Measurements from ENCODE around the gene LRRC15. TPM values are rescaled to one million over a fixed set of nuclear protein-coding genes. Genes with fewer than 3 reads are reported as not detected.

The LRRC15 gene
- total and polyA plus RNA-seq, 2 experiments from 2014 or later, result not detected

DNA sequence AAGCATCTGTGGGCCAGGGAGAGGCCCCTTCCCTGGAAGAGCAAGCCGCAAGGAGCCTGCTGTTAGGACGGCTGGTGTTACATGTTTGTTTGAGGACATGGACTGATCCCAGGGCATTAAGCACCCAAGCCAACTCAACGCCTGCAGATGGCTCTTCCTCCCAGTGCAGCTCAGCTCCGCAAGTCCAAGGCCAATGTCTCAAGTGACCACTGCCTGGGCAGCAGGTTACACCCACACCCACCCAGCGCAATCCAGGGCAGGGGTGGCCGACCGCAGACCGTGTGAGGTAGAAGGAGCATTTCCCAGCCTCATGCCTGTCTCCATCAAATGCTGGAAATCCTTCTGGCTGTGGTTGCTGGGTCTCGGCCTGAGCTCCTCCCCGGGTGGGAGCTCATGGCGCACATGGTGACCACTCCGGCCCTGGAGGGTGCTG, 15.0 kb upstream of the LRRC15 start:
- no peaks in the 10 kb centered on the region for H3K79me2 ChIP-seq
- WGBS (ENCODE audit: low lambda C conversion rate, missing lambda C conversion rate), result 88% methylated on average over 12 of the region's 12 CpGs
- H4K20me1 ChIP-seq (ENCODE audit: insufficient read depth, poor library complexity, severe bottlenecking), result no peaks in the 10 kb centered on the region
- no peaks in the 10 kb centered on the region for H3K9me2 ChIP-seq (replicated peaks; ENCODE audit: insufficient read depth)
- H2AFZ ChIP-seq, result no peak overlapping the region
- no peak for DNase-seq (ENCODE audit: low spot score)
- H3K4me1 ChIP-seq (ENCODE audit: insufficient read depth), result no peaks in the 10 kb centered on the region
- no peaks in the 10 kb centered on the region for H3K36me3 ChIP-seq (replicated peaks; ENCODE audit: insufficient read depth, low read depth)
- TF ChIP-seq EZH2phosphoT487 (IDR thresholded peaks at IDR 0.05; ENCODE audit: low read depth, severe bottlenecking, unreplicated experiment) (no peak), CTCF (IDR thresholded peaks at IDR 0.05; ENCODE audit: poor library complexity) (no peak), EZH2 (IDR thresholded peaks at IDR 0.05; ENCODE audit: borderline replicate concordance) (no peak)
- H3K4me3 ChIP-seq, result no peak overlapping the region
- H3K27me3 ChIP-seq, result no peaks in the 10 kb centered on the region
- no peaks in the 10 kb centered on the region for H3K9me3 ChIP-seq (ENCODE audit: low read depth)
- H3K27ac ChIP-seq, result no peak overlapping the region
- no peak overlapping the region for H3K4me2 ChIP-seq

DNA sequence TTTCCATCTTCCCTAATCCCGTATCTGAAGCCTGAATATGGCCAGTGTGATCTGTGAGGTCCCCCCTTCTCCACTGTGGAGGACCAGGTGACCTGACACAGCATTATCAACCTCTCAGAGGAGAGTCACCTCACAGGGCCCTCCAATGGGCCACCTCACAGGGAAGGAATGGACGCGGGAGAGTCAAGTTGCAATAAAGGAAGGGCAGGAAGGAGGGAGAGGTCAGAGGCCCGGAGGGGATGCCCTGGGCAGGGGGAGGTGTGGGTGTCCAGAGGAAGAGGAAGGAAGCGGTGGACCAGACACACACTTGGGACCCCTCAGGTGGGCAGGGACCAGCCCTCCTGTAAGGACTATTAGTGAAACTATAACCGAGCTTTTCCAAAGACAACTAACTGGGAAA, 14.6 kb upstream of the LRRC15 start:
- no peak overlapping the region for H3K4me3 ChIP-seq
- H2AFZ ChIP-seq, result no peak overlapping the region
- no peaks in the 10 kb centered on the region for H3K9me3 ChIP-seq (ENCODE audit: low read depth)
- no peak overlapping the region for H3K27ac ChIP-seq
- no peaks in the 10 kb centered on the region for H4K20me1 ChIP-seq (ENCODE audit: insufficient read depth, poor library complexity, severe bottlenecking)
- WGBS (ENCODE audit: low lambda C conversion rate, missing lambda C conversion rate), result 88% methylated on average over 6 of the region's 6 CpGs
- TF ChIP-seq CTCF (IDR thresholded peaks at IDR 0.05; ENCODE audit: poor library complexity), result no peak
- TF ChIP-seq EZH2phosphoT487 (IDR thresholded peaks at IDR 0.05; ENCODE audit: low read depth, severe bottlenecking, unreplicated experiment), result no peak
- no peak for TF ChIP-seq EZH2 (IDR thresholded peaks at IDR 0.05; ENCODE audit: borderline replicate concordance)
- no peaks in the 10 kb centered on the region for H3K27me3 ChIP-seq
- no peak overlapping the region for H3K4me2 ChIP-seq
- no peak for DNase-seq (ENCODE audit: low spot score)
- H3K36me3 ChIP-seq (replicated peaks; ENCODE audit: insufficient read depth, low read depth), result no peaks in the 10 kb centered on the region
- H3K9me2 ChIP-seq (replicated peaks; ENCODE audit: insufficient read depth), result no peaks in the 10 kb centered on the region
- no peaks in the 10 kb centered on the region for H3K4me1 ChIP-seq (ENCODE audit: insufficient read depth)
- no peaks in the 10 kb centered on the region for H3K79me2 ChIP-seq

- Histone ChIP-seq H3K27me3 (no peaks in the 10 kb centered on the region), H3K27ac (no peak overlapping the region), H3K4me1 (ENCODE audit: insufficient read depth) (no peaks in the 10 kb centered on the region), H3K36me3 (replicated peaks; ENCODE audit: insufficient read depth, low read depth) (no peaks in the 10 kb centered on the region), H3K9me2 (replicated peaks; ENCODE audit: insufficient read depth) (no peaks in the 10 kb centered on the region), H2AFZ (no peak overlapping the region), H3K4me3 (no peak overlapping the region), H3K9me3 (ENCODE audit: low read depth) (no peaks in the 10 kb centered on the region), H3K79me2 (no peaks in the 10 kb centered on the region), H4K20me1 (ENCODE audit: insufficient read depth, poor library complexity, severe bottlenecking) (no peaks in the 10 kb centered on the region), H3K4me2 (no peak overlapping the region)
- no peak for DNase-seq (ENCODE audit: low spot score)
- 80% methylated on average over 14 of the region's 14 CpGs for WGBS (ENCODE audit: low lambda C conversion rate, missing lambda C conversion rate)
- TF ChIP-seq CTCF (IDR thresholded peaks at IDR 0.05; ENCODE audit: poor library complexity) (no peak), EZH2phosphoT487 (IDR thresholded peaks at IDR 0.05; ENCODE audit: low read depth, severe bottlenecking, unreplicated experiment) (no peak), EZH2 (IDR thresholded peaks at IDR 0.05; ENCODE audit: borderline replicate concordance) (no peak)
Measured at GRCh38 chr3:194383276-194383940, 13.9 kb upstream of the LRRC15 start.

Data from hepatocyte (in vitro differentiated cells).